Gastrocnemius medialis (tissue), 4 donors: Measurements from ENCODE around the gene PGAP6. TPM values are rescaled to one million over a fixed set of nuclear protein-coding genes. Genes with fewer than 3 reads are reported as not detected.
"Not testable (repeated sequence)": the region's sequence is repeated elsewhere in the genome, so short reads cannot be mapped to it uniquely, and the experiment has no call there.

Experiments used
- ATAC-seq, 2 donors: fragments of 150-250 bp; one replicate each; pipeline ENCODE4 v1.9.1; 2016
- DNase-seq, 2 donors: peaks; one replicate each; pipeline ENCODE4 v3.0.0-alpha.2; 2019
- H3K27ac ChIP-seq, 4 donors: fragments of 200-600 bp; sonication (generic); 1 replicate in 1 of 4; 2 replicates in 3 of 4; pipeline ENCODE4 v1.5.1; 2016 to 2018; ENCODE audit warnings: mild to moderate bottlenecking in 2 of 4, moderate library complexity in 1 of 4
- H3K27me3 ChIP-seq, 3 donors: fragments of 200-600 bp; sonication (generic) in 2 of 3; 1 replicate in 1 of 3; 2 replicates in 2 of 3; pipeline versions ENCODE4 v1.5.1 to v1.6.0; 2016 to 2019; ENCODE audit warnings: mild to moderate bottlenecking in 1 of 3, moderate library complexity in 1 of 3
- H3K36me3 ChIP-seq, 2 donors: fragments of 200-600 bp; sonication (generic) in 1 of 2; one replicate each; pipeline ENCODE4 v1.5.1; 2017 to 2018
- H3K4me1 ChIP-seq, 2 donors: fragments of 200-600 bp; sonication (generic) in 1 of 2; one replicate each; pipeline ENCODE4 v1.5.1; 2016 to 2017; ENCODE audit warnings: mild to moderate bottlenecking in 2 of 2
- H3K4me3 ChIP-seq, 4 donors: fragments of 200-600 bp; sonication (generic) in 3 of 4; 1 replicate in 1 of 4; 2 replicates in 3 of 4; pipeline ENCODE4 v1.5.1; 2016 to 2019; ENCODE audit warnings: mild to moderate bottlenecking in 2 of 4
- H3K9me3 ChIP-seq, 3 donors: fragments of 200-600 bp; sonication (generic) in 2 of 3; 1 replicate in 1 of 3; 2 replicates in 2 of 3; pipeline ENCODE4 v1.5.1; 2016 to 2019
- POLR2A ChIP-seq, 2 donors: fragments of 450-650 bp; IDR thresholded peaks; one replicate each; pipeline ENCODE4 v1.6.1; 2017; ENCODE audit warnings: antibody characterized with exemption in 2 of 2, mild to moderate bottlenecking in 2 of 2, moderate library complexity in 2 of 2
- in situ Hi-C, 4 donors: fragments of 200-750 bp; cut with MboI; loops; one replicate each; pipeline versions ENCODE4 v1.15.0 to v1.8.0; 2017; ENCODE audit warnings: low sequenced_read_pairs in 4 of 4
- intact Hi-C: fragments of 100-400 bp; cut with DNase I; formaldehyde crosslinking; loops from one replicate; pipeline ENCODE4 v1.15.1; 2023; ENCODE audit warnings: low total_unique reads
- total RNA-seq, 4 donors: library from RNA; depleted of rRNA; stranded (reverse); fragments of >200 nt; gene quantifications; one replicate each; pipeline versions ENCODE4 v1.1.0 to v1.2.3, GENCODE V29; 2016
- TF ChIP-seq, protein P1 (sequence below), 5 experiments: fragments of 450-650 bp in 3 of 5; fragments of 200-600 bp in 2 of 5; sonication (generic) in 2 of 5; IDR thresholded peaks in 4 of 5; conservative IDR thresholded peaks in 1 of 5; 1 replicate in 4 of 5; 2 replicates in 1 of 5; pipeline ENCODE4 v1.5.1; 2016 to 2019; ENCODE audit warnings: antibody characterized with exemption in 5 of 5, mild to moderate bottlenecking in 3 of 5, moderate library complexity in 3 of 5

Gene PGAP6
- total RNA-seq, 4 donors from 2014 or later = 31.5 to 63.3 (median 50.8) TPM

DNA sequence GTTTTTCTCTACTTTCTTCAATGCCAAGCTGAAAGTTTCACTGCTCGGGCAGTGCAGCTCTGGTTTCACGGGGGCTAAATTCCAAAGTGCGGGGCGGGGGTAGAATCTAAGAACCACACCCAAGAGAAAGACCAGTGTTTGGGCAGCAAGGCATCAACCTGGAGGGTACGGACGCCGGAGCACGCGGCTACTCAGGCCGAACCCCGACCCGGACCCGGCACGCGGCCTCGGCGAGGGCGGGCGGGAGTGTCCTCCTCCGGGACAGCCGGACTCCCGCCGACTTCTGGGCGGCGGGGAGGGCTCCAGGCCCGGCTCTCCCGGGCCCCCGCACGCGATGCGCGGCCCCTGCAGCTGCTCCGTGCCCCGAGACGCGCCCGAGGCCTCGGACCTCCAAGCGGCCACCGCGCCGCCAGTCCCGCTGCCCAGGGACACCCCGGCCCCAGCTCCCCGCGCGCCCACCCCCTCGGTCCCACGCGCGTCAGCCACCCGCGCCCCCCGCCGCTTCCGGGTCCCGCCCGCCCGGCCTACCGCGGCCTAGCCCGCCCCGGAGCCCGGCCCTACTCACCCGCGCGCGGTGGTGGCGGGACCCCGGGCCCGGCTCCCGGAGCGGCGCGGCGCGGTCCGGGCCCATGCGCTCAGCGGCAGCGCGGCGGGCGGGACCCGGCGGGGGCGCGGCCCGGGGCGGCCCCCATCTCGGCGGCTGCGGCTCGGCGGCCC lies 29.8 kb downstream of the PGAP6 start:
- no peaks in the 10 kb centered on the region for H3K9me3 ChIP-seq
- TF ChIP-seq, protein P1, sequence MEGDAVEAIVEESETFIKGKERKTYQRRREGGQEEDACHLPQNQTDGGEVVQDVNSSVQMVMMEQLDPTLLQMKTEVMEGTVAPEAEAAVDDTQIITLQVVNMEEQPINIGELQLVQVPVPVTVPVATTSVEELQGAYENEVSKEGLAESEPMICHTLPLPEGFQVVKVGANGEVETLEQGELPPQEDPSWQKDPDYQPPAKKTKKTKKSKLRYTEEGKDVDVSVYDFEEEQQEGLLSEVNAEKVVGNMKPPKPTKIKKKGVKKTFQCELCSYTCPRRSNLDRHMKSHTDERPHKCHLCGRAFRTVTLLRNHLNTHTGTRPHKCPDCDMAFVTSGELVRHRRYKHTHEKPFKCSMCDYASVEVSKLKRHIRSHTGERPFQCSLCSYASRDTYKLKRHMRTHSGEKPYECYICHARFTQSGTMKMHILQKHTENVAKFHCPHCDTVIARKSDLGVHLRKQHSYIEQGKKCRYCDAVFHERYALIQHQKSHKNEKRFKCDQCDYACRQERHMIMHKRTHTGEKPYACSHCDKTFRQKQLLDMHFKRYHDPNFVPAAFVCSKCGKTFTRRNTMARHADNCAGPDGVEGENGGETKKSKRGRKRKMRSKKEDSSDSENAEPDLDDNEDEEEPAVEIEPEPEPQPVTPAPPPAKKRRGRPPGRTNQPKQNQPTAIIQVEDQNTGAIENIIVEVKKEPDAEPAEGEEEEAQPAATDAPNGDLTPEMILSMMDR (IDR thresholded peaks at IDR 0.05 in 4 of 5, conservative IDR thresholded peaks at IDR 0.05 in 1 of 5) = no peak
- peak overlapping the region; percentile 54 to 75 (median 66) for H3K4me3 ChIP-seq
- ATAC-seq (peak; percentile 35 to 36), DNase-seq (no peak)
- peak overlapping the region; percentile 34 to 68 (median 47) for H3K27ac ChIP-seq
- H3K4me1 ChIP-seq = peaks cover 7 to 15% of the 10 kb centered on the region in 2 donors
- intact Hi-C loops (loop anchor here (1.0 to 5.0 kb wide), 4 partner anchors 18 to 245 kb away; partner anchors contain the start of genes DECR2, FAM234A and MRPL28), in situ Hi-C loops (no loop called here)
- no peaks in the 10 kb centered on the region for H3K36me3 ChIP-seq
- H3K27me3 ChIP-seq = no peaks in the 10 kb centered on the region

DNA sequence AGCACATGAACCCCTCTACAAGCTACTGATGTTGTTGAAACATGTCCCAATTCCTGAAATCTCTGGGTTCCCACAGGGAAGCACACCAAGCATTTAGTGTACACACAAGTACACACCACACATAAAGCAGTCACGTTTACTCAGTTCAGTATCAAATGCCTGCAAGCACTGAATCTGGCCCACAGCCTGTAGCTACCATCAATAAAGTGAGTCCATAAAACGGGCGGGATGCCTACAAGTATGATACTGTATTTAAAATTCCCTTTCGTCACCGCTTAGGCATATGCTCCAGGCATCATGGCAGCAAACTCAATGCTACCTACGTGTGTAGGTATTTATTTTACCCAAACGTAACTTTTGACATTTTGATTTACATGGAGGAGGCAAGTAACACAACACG lies 31.6 kb downstream of the PGAP6 start:
- Histone ChIP-seq H3K4me1 (peaks cover 7 to 15% of the 10 kb centered on the region in 2 donors), H3K36me3 (peaks cover 0 to 8% of the 10 kb centered on the region in 2 donors), H3K9me3 (no peaks in the 10 kb centered on the region), H3K4me3 (no peak overlapping the region), H3K27me3 (no peaks in the 10 kb centered on the region), H3K27ac (no peak overlapping the region)
- in situ Hi-C loops (no loop called here), intact Hi-C loops (loop anchor here (5.0 kb wide), 1 partner anchor 243 kb away; no protein-coding TSS in a partner anchor)
- TF ChIP-seq POLR2A (IDR thresholded peaks at IDR 0.05) = no peak
- TF ChIP-seq, protein P1 (IDR thresholded peaks at IDR 0.05 in 4 of 5, conservative IDR thresholded peaks at IDR 0.05 in 1 of 5) = no peak
- DNase-seq = no peak
- no peak for ATAC-seq

DNA sequence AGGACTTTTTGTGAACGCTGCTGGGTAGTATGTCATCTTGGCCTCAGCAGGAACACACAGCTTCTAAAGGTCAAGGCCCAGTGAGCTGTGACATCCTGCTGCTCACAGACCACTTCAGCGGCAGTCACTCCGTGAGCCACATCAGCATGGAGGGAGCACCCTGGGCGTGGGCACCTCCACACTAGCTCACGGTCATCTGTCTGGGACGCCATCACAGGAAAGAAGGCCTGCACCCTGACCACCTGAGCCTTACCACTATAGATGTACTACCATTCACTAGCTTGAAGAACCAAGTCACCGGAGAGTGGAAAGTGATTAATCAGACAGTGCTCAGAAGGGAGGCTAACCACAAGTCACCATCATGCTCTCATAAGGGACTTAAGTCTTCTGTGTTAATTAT lies 32.6 kb downstream of the PGAP6 start:
- Histone ChIP-seq H3K9me3 (no peaks in the 10 kb centered on the region), H3K27me3 (no peaks in the 10 kb centered on the region), H3K27ac (no peak overlapping the region), H3K4me1 (peaks cover 7 to 15% of the 10 kb centered on the region in 2 donors), H3K4me3 (no peak overlapping the region), H3K36me3 (peaks cover 0 to 14% of the 10 kb centered on the region in 2 donors)
- in situ Hi-C loops (no loop called here), intact Hi-C loops (no loop called here)
- DNase-seq (no peak), ATAC-seq (no peak)
- TF ChIP-seq POLR2A (IDR thresholded peaks at IDR 0.05) = no peak
- TF ChIP-seq, protein P1 (IDR thresholded peaks at IDR 0.05 in 4 of 5, conservative IDR thresholded peaks at IDR 0.05 in 1 of 5) = no peak

DNA sequence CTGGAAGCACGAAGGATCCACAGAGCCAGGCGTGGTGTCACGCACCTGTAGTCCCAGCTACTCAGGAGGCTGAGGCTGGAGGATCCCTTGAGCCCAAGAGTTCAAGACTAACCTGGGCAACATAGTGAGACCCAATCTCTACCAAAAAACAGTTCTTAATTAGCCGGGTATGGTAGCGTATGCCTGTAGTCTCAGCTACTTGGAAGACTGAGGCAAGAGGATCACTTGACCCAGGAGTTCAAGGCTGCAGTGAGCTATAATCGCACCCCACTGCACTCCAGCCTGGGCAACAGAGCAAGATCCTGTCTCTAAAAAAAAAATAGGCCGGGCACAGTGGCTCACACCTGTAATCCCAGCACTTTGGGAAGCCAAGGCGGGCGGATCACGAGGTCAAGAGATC lies 33.3 kb downstream of the PGAP6 start:
- H3K4me1 ChIP-seq = peaks cover 7 to 15% of the 10 kb centered on the region in 2 donors
- H3K27ac ChIP-seq, DNase-seq, in situ Hi-C loops, H3K9me3 ChIP-seq, ATAC-seq, H3K4me3 ChIP-seq, H3K27me3 ChIP-seq, intact Hi-C loops: not testable (repeated sequence)
- H3K36me3 ChIP-seq = peaks cover 0 to 14% of the 10 kb centered on the region in 2 donors

DNA sequence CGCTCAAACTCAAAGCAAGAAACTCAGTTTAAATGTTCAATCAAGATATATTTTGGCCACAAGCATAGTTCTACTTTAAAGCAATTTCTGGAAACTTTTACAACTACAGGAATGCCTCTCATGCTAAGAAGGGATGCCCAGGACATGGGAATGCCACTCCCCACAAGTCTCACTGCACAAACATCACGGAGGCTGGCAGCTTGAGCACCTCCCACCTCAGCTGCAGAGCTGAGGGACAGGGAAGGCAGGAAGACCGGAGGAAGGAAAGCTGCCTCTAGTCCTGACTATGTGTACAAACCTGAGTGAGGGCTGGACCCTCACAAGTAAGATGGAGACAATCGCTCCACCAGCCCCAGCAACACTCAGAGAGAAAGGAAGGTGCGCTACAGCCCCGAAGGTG lies 34.6 kb downstream of the PGAP6 start:
- H3K27me3 ChIP-seq = no peaks in the 10 kb centered on the region
- peaks cover 7 to 11% of the 10 kb centered on the region in 2 donors for H3K4me1 ChIP-seq
- intact Hi-C loops = no loop called here
- no peak overlapping the region for H3K27ac ChIP-seq
- in situ Hi-C loops = no loop called here
- no peaks in the 10 kb centered on the region for H3K9me3 ChIP-seq
- H3K4me3 ChIP-seq = no peak overlapping the region
- no peak for ATAC-seq
- TF ChIP-seq POLR2A (IDR thresholded peaks at IDR 0.05) = no peak
- TF ChIP-seq, protein P1 (IDR thresholded peaks at IDR 0.05 in 4 of 5, conservative IDR thresholded peaks at IDR 0.05 in 1 of 5) = no peak
- H3K36me3 ChIP-seq = peaks cover 0 to 14% of the 10 kb centered on the region in 2 donors
- no peak for DNase-seq
